ENCODE data around the gene FKBP5. TPM values are rescaled to one million over a fixed set of nuclear protein-coding genes. Genes with fewer than 3 reads are reported as not detected.

Gene FKBP5
- 25.1 to 39.2 TPM (median 34.4 TPM) in 5 replicates for total RNA-seq (2022; extraction: Qiagen RNA extraction)

DNA sequence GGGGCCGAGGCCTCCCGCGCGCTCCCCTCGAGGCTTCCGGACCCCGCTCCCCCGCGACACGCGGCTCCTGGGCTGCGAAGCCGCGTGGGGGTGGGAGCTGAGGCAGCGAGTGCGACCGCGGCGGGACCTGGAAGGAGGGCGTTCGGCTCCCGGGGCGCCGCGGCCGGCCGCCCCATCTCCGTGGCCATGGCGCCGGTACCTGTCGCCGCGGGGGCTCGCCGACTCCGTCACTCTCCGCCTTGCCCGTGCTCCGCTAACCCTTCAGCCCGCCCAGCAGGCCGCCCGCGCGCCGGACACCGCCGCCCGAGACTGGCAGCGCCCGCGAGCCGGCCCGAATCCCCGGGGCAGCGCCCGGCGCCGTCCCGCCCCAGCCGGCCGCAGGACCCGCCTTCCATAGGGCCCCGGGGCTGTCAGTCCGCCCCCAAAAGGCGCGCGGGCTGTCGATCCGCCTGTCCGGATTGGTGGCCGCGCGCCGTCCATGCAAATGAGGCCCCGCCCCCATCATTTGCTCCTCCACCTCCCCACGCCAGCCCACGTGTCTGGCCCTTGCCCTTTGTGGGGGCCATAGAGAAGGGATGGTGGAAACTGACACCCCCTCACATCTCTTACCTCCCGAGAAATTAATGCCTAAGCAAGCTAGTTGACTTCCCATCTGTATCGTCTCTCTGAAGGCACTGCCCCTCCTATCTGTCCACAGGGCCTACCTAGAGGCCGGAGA, at the start of gene FKBP5:
FKBP5 (minus strand) TSS at position 311 of the 718 bp plus-strand sequence. CDS start 46,091 bp downstream, outside the sequence.

DNA sequence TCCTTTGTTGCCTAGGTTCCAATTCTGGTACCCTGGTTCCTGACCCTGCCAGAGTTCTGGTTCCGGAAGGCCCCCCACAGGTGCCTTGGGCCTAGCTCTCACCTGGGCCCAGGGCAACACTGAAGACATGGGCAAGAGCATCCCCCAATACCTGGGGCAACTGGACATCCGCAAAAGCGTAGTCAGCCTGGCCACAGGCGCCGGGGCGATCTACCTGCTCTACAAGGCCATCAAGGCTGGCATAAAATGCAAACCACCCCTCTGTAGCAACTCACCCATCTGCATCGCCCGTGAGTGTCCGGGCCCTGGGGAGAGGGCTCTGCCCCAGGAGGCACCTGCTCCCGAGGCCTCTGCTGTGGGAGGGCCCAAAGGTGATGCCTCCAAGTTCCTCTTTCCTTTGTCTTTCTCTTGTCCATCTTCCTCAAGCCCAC, 48.3 kb upstream of the FKBP5 start, which contains the start of gene ARMC12:
ARMC12 (plus strand) TSS at position 51 of the 431 bp plus-strand sequence; CDS start at position 128, 77 bp downstream.

Other genes starting within 250 kb of the FKBP5 start
- gene FANCE, start 236.6 kb downstream of the FKBP5 start, total RNA-seq (2022; extraction: Qiagen RNA extraction), result 2.8 to 3.5 TPM (median 3.3 TPM) in 5 replicates
- 1,328 to 1,548 TPM (median 1,505 TPM) in 5 replicates for gene RPL10A, start 220.5 kb downstream of the FKBP5 start, total RNA-seq (2022; extraction: Qiagen RNA extraction)
- gene TEAD3, start 191.8 kb downstream of the FKBP5 start, total RNA-seq (2022; extraction: Qiagen RNA extraction), result 4.1 to 7.8 TPM (median 6.2 TPM) in 5 replicates
- gene TULP1, start 176.0 kb downstream of the FKBP5 start, total RNA-seq (2022; extraction: Qiagen RNA extraction), result not detected in 5 replicates
- 0.12 to 0.57 TPM (median 0.25 TPM) in 5 replicates for gene ARMC12, start 48.1 kb upstream of the FKBP5 start, total RNA-seq (2022; extraction: Qiagen RNA extraction)
- gene CLPSL2, start 87.7 kb upstream of the FKBP5 start, total RNA-seq (2022; extraction: Qiagen RNA extraction), result 0.70 to 1.2 TPM (median 0.80 TPM) in 5 replicates
- gene CLPSL1, start 92.1 kb upstream of the FKBP5 start, total RNA-seq (2022; extraction: Qiagen RNA extraction), result not detected in 5 replicates
- not detected in 5 replicates for gene CLPS, start 108.4 kb upstream of the FKBP5 start, total RNA-seq (2022; extraction: Qiagen RNA extraction)
- 0.20 to 0.23 TPM in 2 of 5 replicates, not detected in the others for gene LHFPL5, start 116.4 kb upstream of the FKBP5 start, total RNA-seq (2022; extraction: Qiagen RNA extraction)
- gene SRPK1, start 232.2 kb upstream of the FKBP5 start, total RNA-seq (2022; extraction: Qiagen RNA extraction), result 26.8 to 48.8 TPM (median 32.4 TPM) in 5 replicates